B cell (primary cell): Measurements from ENCODE around the gene PPOX. TPM values are rescaled to one million over a fixed set of nuclear protein-coding genes. Genes with fewer than 3 reads are reported as not detected.
A peak's percentile ranks its signal among the peaks of the same experiment; 100 is the strongest.

Experiments used
- ATAC-seq: fragments of 200-7000 bp; cut with Tn5 transposase; one replicate; pipeline ENCODE4 v1.10.0; 2021; ENCODE audit warnings: low read depth, mild to moderate bottlenecking, moderate number of reproducible peaks, moderate library complexity
- CTCF ChIA-PET: fragments of 350-600 bp; sonication (Branson Sonifier 250); formaldehyde crosslinking; loops from one replicate; lab custom pipeline; 2021; ENCODE audit warnings: antibody characterized with exemption, inconsistent platforms; lab: Charles Lee
- POLR2A ChIA-PET: fragments of 350-600 bp; sonication (Branson Sonifier 250); formaldehyde crosslinking; loops from one replicate; lab custom pipeline; 2021; ENCODE audit warnings: antibody characterized with exemption; lab: Charles Lee
- DNase-seq: peaks from one replicate; pipeline ENCODE4 v3.0.0; 2013
- H2AFZ ChIP-seq: 2 replicates; pipeline ENCODE4 v1.6.1; 2012; ENCODE audit warnings: mild to moderate bottlenecking, low read depth, low read length; ENCODE audit not compliant: insufficient read depth, poor library complexity, severe bottlenecking
- H3K27ac ChIP-seq, 2 donors: 1 replicate in 1 of 2; 2 replicates in 1 of 2; pipeline ENCODE4 v1.5.1; 2012 to 2013; ENCODE audit warnings: low read length in 2 of 2, mild to moderate bottlenecking in 2 of 2, moderate library complexity in 1 of 2
- H3K27me3 ChIP-seq, 4 experiments: fragments of 200-600 bp in 1 of 4; sonication (generic) in 1 of 4; replicated peaks in 1 of 4; 1 replicate in 2 of 4; 2 replicates in 2 of 4; pipeline versions ENCODE4 v1.6.1 to v1.7.0; 2013 to 2016; ENCODE audit warnings: low read length in 3 of 4, mild to moderate bottlenecking in 2 of 4, mixed read lengths in 1 of 4, moderate library complexity in 1 of 4; ENCODE audit not compliant: insufficient read depth in 4 of 4, control insufficient read depth in 3 of 4; ENCODE audit errors: control extremely low read depth in 1 of 4
- H3K36me3 ChIP-seq, 2 experiments: replicated peaks in 1 of 2; 1 replicate in 1 of 2; 2 replicates in 1 of 2; pipeline versions ENCODE4 v1.6.1 to v1.7.1; 2013; ENCODE audit warnings: low read length in 1 of 2; ENCODE audit not compliant: insufficient read depth in 2 of 2, control insufficient read depth in 1 of 2; ENCODE audit errors: control extremely low read depth in 1 of 2, extremely low read depth in 1 of 2
- H3K4me1 ChIP-seq, 2 donors: fragments of 200-600 bp in 1 of 2; sonication (generic) in 1 of 2; 1 replicate in 1 of 2; 2 replicates in 1 of 2; pipeline versions ENCODE4 v1.5.1 to v1.6.1; 2013 to 2017; ENCODE audit warnings: low read length in 2 of 2; ENCODE audit not compliant: control insufficient read depth in 2 of 2, insufficient read depth in 2 of 2
- H3K4me2 ChIP-seq: replicated peaks from 2 replicates; pipeline ENCODE3; 2012; ENCODE audit warnings: mild to moderate bottlenecking, low read depth, low read length; ENCODE audit not compliant: poor library complexity, severe bottlenecking
- H3K4me3 ChIP-seq, 5 experiments: fragments of 200-600 bp in 1 of 5; sonication (generic) in 1 of 5; 1 replicate in 3 of 5; 2 replicates in 2 of 5; pipeline versions ENCODE4 v1.5.1 to v1.7.0; 2011 to 2016; ENCODE audit warnings: low read length in 4 of 5, mild to moderate bottlenecking in 4 of 5, low read depth in 2 of 5, control low read depth in 1 of 5, moderate library complexity in 1 of 5; ENCODE audit not compliant: insufficient read depth in 1 of 5; ENCODE audit errors: control extremely low read depth in 1 of 5, extremely low read depth in 1 of 5
- H3K79me2 ChIP-seq: fragments of 200-600 bp; sonication (generic); one replicate; pipeline ENCODE4 v1.6.0; 2016; ENCODE audit warnings: low read length; ENCODE audit not compliant: control insufficient read depth, insufficient read depth
- H3K9ac ChIP-seq: fragments of 200-600 bp; sonication (generic); 2 replicates; pipeline ENCODE4 v1.6.1; 2017; ENCODE audit warnings: mild to moderate bottlenecking, low read length, moderate library complexity
- H3K9me3 ChIP-seq, 3 donors: one replicate each; pipeline versions ENCODE4 v1.6.1 to v1.7.1; 2013; ENCODE audit warnings: low read length in 2 of 3; ENCODE audit not compliant: control insufficient read depth in 2 of 3, insufficient read depth in 1 of 3; ENCODE audit errors: control extremely low read depth in 1 of 3
- H4K20me1 ChIP-seq: 2 replicates; pipeline ENCODE4 v1.6.0; 2012; ENCODE audit warnings: mild to moderate bottlenecking, low read length; ENCODE audit not compliant: insufficient read depth, control insufficient read depth, poor library complexity, severe bottlenecking
- H3K27ac Mint-ChIP-seq: one replicate; pipeline ENCODE4 v1.8.0; 2021; ENCODE audit warnings: mixed read lengths
- H3K27me3 Mint-ChIP-seq: one replicate; pipeline ENCODE4 v1.8.0; 2021; ENCODE audit warnings: mixed read lengths
- H3K4me1 Mint-ChIP-seq: one replicate; pipeline ENCODE4 v1.8.0; 2021; ENCODE audit warnings: mixed read lengths
- H3K4me3 Mint-ChIP-seq: one replicate; pipeline ENCODE4 v1.8.0; 2021; ENCODE audit warnings: mixed read lengths
- H3K9me3 Mint-ChIP-seq: one replicate; pipeline ENCODE4 v1.8.0; 2022; ENCODE audit warnings: mixed read lengths; ENCODE audit not compliant: insufficient read depth
- CTCF ChIP-seq: fragments of 200-600 bp; IDR thresholded peaks from one replicate; pipeline ENCODE4 v1.8.0; 2022; ENCODE audit warnings: antibody characterized with exemption, mild to moderate bottlenecking
- EZH2 ChIP-seq: IDR thresholded peaks from 2 replicates; pipeline ENCODE4 v1.6.1; 2012; ENCODE audit warnings: borderline replicate concordance, low read depth, mild to moderate bottlenecking, moderate library complexity, low read length; ENCODE audit not compliant: insufficient read depth, poor library complexity, severe bottlenecking
- WGBS: methylation state at CpG from one replicate; pipeline ENCODE4 v1.1.5; 2013; ENCODE audit warnings: missing lambda C conversion rate; ENCODE audit not compliant: insufficient coverage; 5-methylcytosine and 5-hydroxymethylcytosine counted together
- intact Hi-C: fragments of 100-400 bp; cut with micrococcal nuclease; formaldehyde crosslinking; loops from one replicate; pipeline ENCODE4 v1.10.0; 2022
- polyA plus RNA-seq: library from polyadenylated mRNA; depleted of rRNA; stranded (reverse); fragments of >200 nt; gene quantifications from 2 replicates; pipeline ENCODE4 v1.2.3, GENCODE V29; 2012
- total RNA-seq, 2 donors: library from RNA; stranded (reverse); fragments of 120-200 nt in 1 of 2; gene quantifications; 1 replicate in 1 of 2; 2 replicates in 1 of 2; pipeline versions ENCODE4 v1.2.3 to v1.2.4, GENCODE V29; 2013 to 2022

PPOX gene
- total and polyA plus RNA-seq, 2 donors (not counting 1 experiment from before 2014, with no cell fraction given), result 65.6 to 82.3 TPM

DNA sequence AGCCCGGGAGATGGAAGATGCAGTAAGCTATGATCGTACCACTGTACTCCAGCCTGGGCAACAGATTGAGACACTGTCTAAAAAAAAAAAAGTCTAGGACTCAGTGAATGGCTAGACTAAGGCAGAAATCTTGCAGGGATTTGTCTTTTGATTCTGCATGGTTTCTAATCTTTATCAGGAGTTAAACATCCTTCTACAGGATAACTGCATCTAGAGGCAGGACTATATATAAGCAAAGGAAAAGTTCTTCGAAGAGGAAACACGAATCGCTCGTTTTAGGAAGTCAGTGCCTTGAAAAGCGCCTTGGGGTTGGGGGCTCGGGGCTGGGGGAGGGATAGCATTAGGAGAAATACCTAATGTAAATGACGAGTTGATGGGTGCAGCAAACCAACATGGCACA is 13.1 kb upstream of the PPOX start:
- Mint-ChIP-seq H3K27ac (peak overlapping the region; percentile 83), H3K27me3 (no peaks in the 10 kb centered on the region), H3K4me1 (peaks cover 19% of the 10 kb centered on the region), H3K9me3 (no peaks in the 10 kb centered on the region), H3K4me3 (peak overlapping the region; percentile 97)
- intact Hi-C loops, result loop anchor here (1.0 to 10.0 kb wide), 9 partner anchors 14 to 808 kb away; partner anchors contain the start of genes ARHGAP30, COPA, DEDD and KLHDC9
- Histone ChIP-seq H3K9me3 (no peaks in the 10 kb centered on the region), H2AFZ (peak overlapping the region; percentile 84), H4K20me1 (no peaks in the 10 kb centered on the region), H3K4me1 (peaks cover 14% of the 10 kb centered on the region in 2 donors), H3K27ac (peak overlapping the region; percentile 95 to 98), H3K4me2 (peak overlapping the region; percentile 84), H3K4me3 (peak overlapping the region; percentile 88 to 100 (median 90)), H3K36me3 (peaks cover 0 to 14% of the 10 kb centered on the region in 2 experiments), H3K79me2 (peaks cover 17% of the 10 kb centered on the region), H3K9ac (peak overlapping the region; percentile 97), H3K27me3 (no peaks in the 10 kb centered on the region)
- TF ChIP-seq EZH2 (no peak), CTCF (no peak)
- POLR2A ChIA-PET, result interaction anchor here (0.6 to 2.6 kb wide), 7 partner anchors 13 to 84 kb away, joined by 3 to 13 read pairs (median 5); partner anchors contain the start of genes ARHGAP30, DEDD and PPOX
- peak; percentile 3 for ATAC-seq
- CTCF ChIA-PET, result interaction anchor here (1.0 to 2.6 kb wide), 4 partner anchors 20 to 723 kb away, joined by 3 to 7 read pairs (median 6); no protein-coding TSS in a partner anchor
- WGBS, result no CpG with 5 or more reads among the region's 9 CpGs
- no peak for DNase-seq
